Cortex of kidney (tissue), 1 donor: Measurements from ENCODE around the gene BDH1.
"Not testable (repeated sequence)": the region's sequence is repeated elsewhere in the genome, so short reads cannot be mapped to it uniquely, and the experiment has no call there.

ENCODE experiments used
- DNase-seq: peaks from one replicate; lab custom pipeline; 2025; lab: John Stamatoyannopoulos, UW

The BDH1 gene

GRCh38 chr3:197555281-197556261 is at the start of gene BDH1:
BDH1 (minus strand) TSS chr3:197555968; CDS start chr3:197546443, 9,525 bp downstream.
- no peak for DNase-seq

- no peak for DNase-seq
Observed at GRCh38 chr3:197603317-197603933, 47.7 kb upstream of the BDH1 start.

GRCh38 chr3:197602351-197602750 is 46.6 kb upstream of the BDH1 start:
- DNase-seq = not testable (repeated sequence)

GRCh38 chr3:197601566-197601840 is 45.7 kb upstream of the BDH1 start:
- not testable (repeated sequence) for DNase-seq

GRCh38 chr3:197600796-197601565 is 45.2 kb upstream of the BDH1 start:
- no peak for DNase-seq

- no peak for DNase-seq
Observed at GRCh38 chr3:197599089-197599765, 43.5 kb upstream of the BDH1 start.

GRCh38 chr3:197598404-197598980 is 42.7 kb upstream of the BDH1 start:
- no peak for DNase-seq

- DNase-seq = no peak
Observed at GRCh38 chr3:197597335-197597734, 41.6 kb upstream of the BDH1 start.

- DNase-seq = no peak
Observed at GRCh38 chr3:197595470-197596185, 39.9 kb upstream of the BDH1 start.

GRCh38 chr3:197593046-197593380 is 37.2 kb upstream of the BDH1 start:
- DNase-seq = no peak

- DNase-seq = no peak
Observed at GRCh38 chr3:197592361-197593045, 36.7 kb upstream of the BDH1 start.

GRCh38 chr3:197591816-197592215 is 36.0 kb upstream of the BDH1 start:
- DNase-seq = no peak

- no peak for DNase-seq
Observed at GRCh38 chr3:197590313-197590962, 34.7 kb upstream of the BDH1 start.

- no peak for DNase-seq
Observed at GRCh38 chr3:197589545-197589944, 33.8 kb upstream of the BDH1 start.

GRCh38 chr3:197586768-197587167 is 31.0 kb upstream of the BDH1 start:
- DNase-seq = not testable (repeated sequence)

- no peak for DNase-seq
Observed at GRCh38 chr3:197586181-197586580, 30.4 kb upstream of the BDH1 start.

- DNase-seq = no peak
Observed at GRCh38 chr3:197584733-197585132, 29.0 kb upstream of the BDH1 start.

GRCh38 chr3:197583371-197583770 is 27.6 kb upstream of the BDH1 start:
- no peak for DNase-seq

GRCh38 chr3:197580253-197580691 is 24.5 kb upstream of the BDH1 start:
- DNase-seq = no peak

- DNase-seq = no peak
Observed at GRCh38 chr3:197578376-197578775, 22.6 kb upstream of the BDH1 start.
